Astrocyte (in vitro differentiated cells and primary cell): Measurements from ENCODE around the gene HBS1L. TPM values are rescaled to one million over a fixed set of nuclear protein-coding genes. Genes with fewer than 3 reads are reported as not detected.

ENCODE experiments used
- DNase-seq: peaks from one replicate; pipeline ENCODE4 v3.0.0-alpha.2; 2010; ENCODE audit warnings: low read depth
- FAIRE-seq: peaks from 2 replicates; lab custom pipeline; 2011; peaks lifted over from hg19 to GRCh38; lab: Jason Lieb, UNC
- H2AFZ ChIP-seq: 2 replicates; pipeline ENCODE4 v1.6.0; 2012; ENCODE audit warnings: low read depth, low read length, inconsistent platforms
- H3K27ac ChIP-seq: 2 replicates; pipeline ENCODE4 v1.5.1; 2011; ENCODE audit warnings: low read depth, low read length, inconsistent platforms
- H3K27me3 ChIP-seq: 2 replicates; pipeline ENCODE4 v1.6.0; 2011; ENCODE audit warnings: low read length, inconsistent platforms; ENCODE audit not compliant: insufficient read depth
- H3K36me3 ChIP-seq: 2 replicates; pipeline ENCODE4 v1.5.1; 2011; ENCODE audit warnings: low read length, inconsistent platforms; ENCODE audit not compliant: insufficient read depth
- H3K4me1 ChIP-seq: 2 replicates; pipeline ENCODE4 v1.5.1; 2011; ENCODE audit warnings: low read length, inconsistent platforms; ENCODE audit not compliant: insufficient read depth
- H3K4me2 ChIP-seq: 2 replicates; pipeline ENCODE4 v1.6.0; 2012; ENCODE audit warnings: low read length, inconsistent platforms
- H3K4me3 ChIP-seq: 2 replicates; pipeline ENCODE4 v1.5.1; 2011; ENCODE audit warnings: low read depth, mild to moderate bottlenecking, low read length, inconsistent platforms; ENCODE audit not compliant: insufficient read depth
- H3K79me2 ChIP-seq: 2 replicates; pipeline ENCODE4 v1.6.0; 2012; ENCODE audit warnings: mild to moderate bottlenecking, low read length, inconsistent platforms; ENCODE audit not compliant: insufficient read depth
- H3K9ac ChIP-seq: 2 replicates; pipeline ENCODE4 v1.6.0; 2012; ENCODE audit warnings: mild to moderate bottlenecking, low read length, inconsistent platforms
- H3K9me3 ChIP-seq: 2 replicates; pipeline ENCODE4 v1.5.1; 2012; ENCODE audit warnings: low read depth, mild to moderate bottlenecking, low read length, inconsistent platforms; ENCODE audit not compliant: insufficient read depth
- H4K20me1 ChIP-seq: 2 replicates; pipeline ENCODE4 v1.6.0; 2012; ENCODE audit warnings: low read length, inconsistent platforms; ENCODE audit not compliant: insufficient read depth
- H3K27ac Mint-ChIP-seq: one replicate; pipeline ENCODE4 v1.8.0; 2021; ENCODE audit warnings: mild to moderate bottlenecking, mixed read lengths; ENCODE audit not compliant: unreplicated experiment
- H3K27me3 Mint-ChIP-seq: one replicate; pipeline ENCODE4 v1.8.0; 2021; ENCODE audit warnings: low read depth, mixed read lengths; ENCODE audit not compliant: unreplicated experiment
- H3K36me3 Mint-ChIP-seq: one replicate; pipeline ENCODE4 v1.8.0; 2021; ENCODE audit warnings: low read depth, mixed read lengths; ENCODE audit not compliant: unreplicated experiment
- H3K4me1 Mint-ChIP-seq: one replicate; pipeline ENCODE4 v1.8.0; 2021; ENCODE audit warnings: low read depth, mixed read lengths; ENCODE audit not compliant: unreplicated experiment
- H3K4me3 Mint-ChIP-seq: one replicate; pipeline ENCODE4 v1.8.0; 2021; ENCODE audit warnings: mild to moderate bottlenecking, moderate library complexity, mixed read lengths; ENCODE audit not compliant: unreplicated experiment
- H3K9me3 Mint-ChIP-seq: one replicate; pipeline ENCODE4 v1.8.0; 2021; ENCODE audit warnings: mild to moderate bottlenecking, mixed read lengths; ENCODE audit not compliant: unreplicated experiment
- EZH2 ChIP-seq: IDR thresholded peaks from 2 replicates; pipeline ENCODE4 v1.6.1; 2012; ENCODE audit warnings: mild to moderate bottlenecking, low read length, inconsistent platforms; ENCODE audit not compliant: insufficient read depth
- total RNA-seq: library from RNA; stranded (reverse); gene quantifications from 2 replicates; pipeline ENCODE4 v1.2.1, GENCODE V29; 2021
- TF ChIP-seq, protein P1 (sequence below): IDR thresholded peaks from 2 replicates; pipeline ENCODE4 v1.5.1; 2011; ENCODE audit warnings: low read depth, mild to moderate bottlenecking, inconsistent platforms, low read length, moderate library complexity; ENCODE audit not compliant: insufficient read depth

HBS1L gene
- total RNA-seq, 1 donor from 2014 or later: 87.8 TPM

DNA sequence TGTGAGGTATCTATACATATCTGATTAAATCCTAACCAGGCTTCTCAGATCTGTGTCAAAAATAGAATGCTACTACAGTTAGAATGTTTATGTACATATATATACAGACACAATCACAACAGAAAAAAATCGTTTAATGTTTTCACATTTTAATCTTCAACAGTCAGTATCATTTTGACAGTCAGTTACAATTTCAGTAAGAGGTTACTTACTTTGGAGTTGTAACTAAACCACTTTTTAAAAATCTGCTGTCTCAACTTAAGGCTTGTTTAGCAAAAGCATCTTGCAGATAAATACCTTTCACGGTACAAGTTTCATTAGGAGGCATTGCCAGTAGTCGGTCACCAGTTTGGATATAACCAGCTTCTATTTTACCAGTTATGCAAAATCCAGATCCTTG is 72.5 kb downstream of the HBS1L start:
- no peak overlapping the region for H2AFZ ChIP-seq
- TF ChIP-seq, protein P1, sequence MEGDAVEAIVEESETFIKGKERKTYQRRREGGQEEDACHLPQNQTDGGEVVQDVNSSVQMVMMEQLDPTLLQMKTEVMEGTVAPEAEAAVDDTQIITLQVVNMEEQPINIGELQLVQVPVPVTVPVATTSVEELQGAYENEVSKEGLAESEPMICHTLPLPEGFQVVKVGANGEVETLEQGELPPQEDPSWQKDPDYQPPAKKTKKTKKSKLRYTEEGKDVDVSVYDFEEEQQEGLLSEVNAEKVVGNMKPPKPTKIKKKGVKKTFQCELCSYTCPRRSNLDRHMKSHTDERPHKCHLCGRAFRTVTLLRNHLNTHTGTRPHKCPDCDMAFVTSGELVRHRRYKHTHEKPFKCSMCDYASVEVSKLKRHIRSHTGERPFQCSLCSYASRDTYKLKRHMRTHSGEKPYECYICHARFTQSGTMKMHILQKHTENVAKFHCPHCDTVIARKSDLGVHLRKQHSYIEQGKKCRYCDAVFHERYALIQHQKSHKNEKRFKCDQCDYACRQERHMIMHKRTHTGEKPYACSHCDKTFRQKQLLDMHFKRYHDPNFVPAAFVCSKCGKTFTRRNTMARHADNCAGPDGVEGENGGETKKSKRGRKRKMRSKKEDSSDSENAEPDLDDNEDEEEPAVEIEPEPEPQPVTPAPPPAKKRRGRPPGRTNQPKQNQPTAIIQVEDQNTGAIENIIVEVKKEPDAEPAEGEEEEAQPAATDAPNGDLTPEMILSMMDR: no peak
- TF ChIP-seq EZH2: no peak
- H3K4me2 ChIP-seq: no peak overlapping the region
- no peak for DNase-seq
- no peaks in the 10 kb centered on the region for H3K27me3 ChIP-seq
- H3K79me2 ChIP-seq: no peaks in the 10 kb centered on the region
- no peaks in the 10 kb centered on the region for H3K4me1 ChIP-seq
- H3K36me3 Mint-ChIP-seq: peaks cover 11% of the 10 kb centered on the region
- H3K4me1 Mint-ChIP-seq: peaks cover 13% of the 10 kb centered on the region
- no peak overlapping the region for H3K27ac Mint-ChIP-seq
- no peaks in the 10 kb centered on the region for H3K9me3 ChIP-seq
- no peak for FAIRE-seq
- no peak overlapping the region for H3K4me3 ChIP-seq
- no peak overlapping the region for H3K27ac ChIP-seq
- H3K9ac ChIP-seq: no peak overlapping the region
- H3K9me3 Mint-ChIP-seq: no peaks in the 10 kb centered on the region
- no peak overlapping the region for H3K4me3 Mint-ChIP-seq
- peaks cover 27% of the 10 kb centered on the region for H3K36me3 ChIP-seq
- H3K27me3 Mint-ChIP-seq: no peaks in the 10 kb centered on the region
- no peaks in the 10 kb centered on the region for H4K20me1 ChIP-seq

DNA sequence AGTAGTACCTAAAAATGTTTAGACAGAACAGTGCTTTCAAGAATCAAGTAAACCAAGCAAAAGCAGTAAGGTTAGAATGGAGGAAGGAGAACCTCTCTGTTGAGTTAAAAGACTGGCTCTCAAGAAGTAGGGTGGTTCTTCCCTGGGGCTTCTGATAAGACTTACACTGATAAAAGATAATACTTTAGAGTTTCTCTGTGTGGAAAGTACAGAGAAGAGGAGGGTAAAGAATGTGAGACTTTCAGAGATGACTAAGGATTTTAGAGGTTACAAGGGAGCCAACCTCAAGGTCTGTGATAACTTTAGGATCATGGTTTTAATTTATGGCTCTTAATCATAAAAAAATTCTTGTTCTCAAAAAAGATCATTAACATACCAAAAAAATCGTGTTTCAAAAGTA is 73.8 kb downstream of the HBS1L start:
- H3K36me3 ChIP-seq: peaks cover 27% of the 10 kb centered on the region

DNA sequence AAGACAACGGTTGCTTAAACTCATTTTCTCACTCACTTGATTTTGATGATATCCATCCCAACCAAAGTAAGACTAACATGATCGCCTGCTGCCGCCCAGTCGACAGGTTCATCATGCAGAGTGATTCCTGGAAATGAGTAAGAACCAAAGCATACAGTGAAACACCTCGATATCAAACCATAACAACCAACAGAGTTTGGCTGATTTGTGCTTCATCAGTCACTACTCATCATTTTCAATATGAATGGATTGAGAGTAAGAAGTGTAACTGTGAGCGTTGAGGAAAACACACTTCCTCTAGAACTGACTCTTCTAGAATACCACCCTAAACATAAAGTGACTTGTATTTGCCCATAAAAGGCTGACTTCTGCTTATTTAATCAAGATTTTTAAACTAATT is 75.5 kb downstream of the HBS1L start:
- FAIRE-seq: no peak
- H3K27me3 Mint-ChIP-seq: no peaks in the 10 kb centered on the region
- TF ChIP-seq, protein P1: no peak
- no peak for TF ChIP-seq EZH2

More for the DNA sequence above, 73.8 kb downstream of the HBS1L start:
- H3K79me2 ChIP-seq: no peaks in the 10 kb centered on the region
- H3K4me1 ChIP-seq: no peaks in the 10 kb centered on the region
- H3K4me2 ChIP-seq: no peak overlapping the region
- no peaks in the 10 kb centered on the region for H3K27me3 Mint-ChIP-seq
- H3K4me1 Mint-ChIP-seq: peaks cover 13% of the 10 kb centered on the region
- H3K4me3 ChIP-seq: no peak overlapping the region
- peaks cover 13% of the 10 kb centered on the region for H3K36me3 Mint-ChIP-seq
- no peak overlapping the region for H3K4me3 Mint-ChIP-seq
- no peaks in the 10 kb centered on the region for H4K20me1 ChIP-seq
- DNase-seq (no peak), FAIRE-seq (no peak)
- H3K27ac ChIP-seq: no peak overlapping the region
- H3K27me3 ChIP-seq: no peaks in the 10 kb centered on the region
- TF ChIP-seq, protein P1: no peak
- no peak for TF ChIP-seq EZH2
- no peak overlapping the region for H2AFZ ChIP-seq
- H3K27ac Mint-ChIP-seq: no peak overlapping the region
- H3K9ac ChIP-seq: no peak overlapping the region
- H3K9me3 Mint-ChIP-seq: no peaks in the 10 kb centered on the region
- H3K9me3 ChIP-seq: no peaks in the 10 kb centered on the region

More for the DNA sequence above, 75.5 kb downstream of the HBS1L start:
- H3K9ac ChIP-seq: no peak overlapping the region
- H3K36me3 ChIP-seq: peaks cover 25% of the 10 kb centered on the region
- DNase-seq: no peak
- no peak overlapping the region for H3K4me2 ChIP-seq
- peaks cover 3% of the 10 kb centered on the region for H4K20me1 ChIP-seq
- H3K4me1 Mint-ChIP-seq: peaks cover 5% of the 10 kb centered on the region
- no peak overlapping the region for H3K4me3 ChIP-seq
- no peaks in the 10 kb centered on the region for H3K4me1 ChIP-seq
- H3K4me3 Mint-ChIP-seq: no peak overlapping the region
- H3K27ac ChIP-seq: no peak overlapping the region
- H3K79me2 ChIP-seq: peaks cover 9% of the 10 kb centered on the region
- peaks cover 21% of the 10 kb centered on the region for H3K36me3 Mint-ChIP-seq
- H3K27ac Mint-ChIP-seq: no peak overlapping the region
- H3K9me3 ChIP-seq: no peaks in the 10 kb centered on the region
- H3K27me3 ChIP-seq: no peaks in the 10 kb centered on the region
- H2AFZ ChIP-seq: no peak overlapping the region
- no peaks in the 10 kb centered on the region for H3K9me3 Mint-ChIP-seq
